K562 treated with DMSO at 1 percent for 4 hours (cell line): Measurements from ENCODE around the gene ABHD6. TPM values are rescaled to one million over a fixed set of nuclear protein-coding genes. Genes with fewer than 3 reads are reported as not detected.

ENCODE experiments used
- total RNA-seq: library from RNA; unstranded; fragments of 300-600 nt; gene quantifications from 2 replicates; pipeline ENCODE4 v1.2.3, GENCODE V29; 2022; ENCODE audit not compliant: insufficient read depth

ABHD6 gene, protein sequence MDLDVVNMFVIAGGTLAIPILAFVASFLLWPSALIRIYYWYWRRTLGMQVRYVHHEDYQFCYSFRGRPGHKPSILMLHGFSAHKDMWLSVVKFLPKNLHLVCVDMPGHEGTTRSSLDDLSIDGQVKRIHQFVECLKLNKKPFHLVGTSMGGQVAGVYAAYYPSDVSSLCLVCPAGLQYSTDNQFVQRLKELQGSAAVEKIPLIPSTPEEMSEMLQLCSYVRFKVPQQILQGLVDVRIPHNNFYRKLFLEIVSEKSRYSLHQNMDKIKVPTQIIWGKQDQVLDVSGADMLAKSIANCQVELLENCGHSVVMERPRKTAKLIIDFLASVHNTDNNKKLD
- total RNA-seq: 5.4 and 6.5 TPM in 2 replicates

DNA sequence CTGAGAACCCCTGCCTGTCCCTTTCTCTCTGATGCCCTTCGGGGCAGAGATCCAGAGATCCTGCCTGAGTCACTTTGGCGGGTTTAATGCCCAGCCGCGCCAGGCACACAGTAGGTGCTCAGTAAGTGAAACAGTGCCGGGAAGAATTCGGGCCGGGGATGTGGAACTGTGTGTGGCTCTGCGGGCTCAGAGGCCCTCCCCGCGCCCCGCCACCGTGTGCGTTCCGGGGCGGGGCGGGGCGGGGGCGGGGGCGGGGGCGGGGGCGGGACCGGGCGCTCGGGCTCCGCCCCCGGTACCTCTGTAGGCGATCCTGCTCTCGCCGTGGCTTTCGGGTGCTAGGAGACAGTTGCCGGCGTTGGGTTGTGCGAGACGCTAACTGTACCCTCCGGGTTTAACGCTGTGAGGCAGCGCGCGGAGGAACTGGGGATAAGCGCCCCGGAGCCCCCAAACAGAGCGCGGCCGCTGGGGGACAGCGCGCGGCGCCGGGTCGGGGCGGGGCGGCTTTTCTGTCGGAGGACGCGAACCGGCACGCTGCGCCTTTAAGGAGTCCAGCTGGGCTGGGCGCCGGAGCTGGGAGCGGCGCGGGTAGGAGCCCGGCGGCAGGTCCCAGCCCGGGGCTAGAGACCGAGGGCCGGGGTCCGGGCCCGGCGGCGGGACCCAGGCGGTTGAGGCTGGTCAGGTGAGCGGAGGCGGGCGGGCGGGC is at the start of gene ABHD6:
Gene ABHD6 (plus strand): TSS at position 555 of the 703 bp plus-strand sequence. CDS start 18,795 bp downstream, outside the sequence.

DNA sequence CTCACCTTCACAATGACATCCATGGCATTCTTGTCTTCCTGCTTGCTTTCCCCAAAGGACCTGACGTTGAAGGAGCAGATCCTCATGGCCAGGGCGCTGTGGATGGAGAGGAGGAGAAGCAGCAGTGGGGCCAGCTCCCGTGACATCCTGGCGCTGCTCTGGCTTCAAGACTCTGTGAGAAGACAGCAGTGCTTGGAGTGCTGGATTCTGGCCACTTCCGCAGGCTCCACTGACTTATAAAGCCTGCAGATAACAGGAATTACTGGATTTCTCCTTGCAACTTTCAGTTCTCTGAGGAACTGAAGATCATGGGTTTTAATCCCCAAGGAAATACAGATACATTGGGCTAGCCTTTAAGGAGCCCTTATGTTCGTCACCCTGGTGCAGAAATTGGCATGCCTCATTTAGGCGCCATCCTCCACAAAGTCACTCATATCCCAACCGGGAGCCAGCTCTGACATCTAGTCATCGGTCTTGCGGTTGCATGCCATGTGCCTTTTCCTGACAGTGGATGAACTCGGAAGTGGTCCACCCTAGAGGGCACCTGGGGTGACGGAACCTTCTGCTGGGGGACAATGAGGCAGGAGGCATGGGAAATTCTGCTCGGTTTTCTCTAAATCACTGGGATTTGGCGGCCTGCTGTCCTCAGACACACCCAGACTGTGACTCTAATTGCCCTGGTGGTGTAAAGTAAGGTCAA is 26.7 kb upstream of the ABHD6 start, which contains the start of gene DNASE1L3:
Gene DNASE1L3 (minus strand): TSS at position 212 of the 700 bp plus-strand sequence. CDS start 66 bp downstream, at position 146.

DNA sequence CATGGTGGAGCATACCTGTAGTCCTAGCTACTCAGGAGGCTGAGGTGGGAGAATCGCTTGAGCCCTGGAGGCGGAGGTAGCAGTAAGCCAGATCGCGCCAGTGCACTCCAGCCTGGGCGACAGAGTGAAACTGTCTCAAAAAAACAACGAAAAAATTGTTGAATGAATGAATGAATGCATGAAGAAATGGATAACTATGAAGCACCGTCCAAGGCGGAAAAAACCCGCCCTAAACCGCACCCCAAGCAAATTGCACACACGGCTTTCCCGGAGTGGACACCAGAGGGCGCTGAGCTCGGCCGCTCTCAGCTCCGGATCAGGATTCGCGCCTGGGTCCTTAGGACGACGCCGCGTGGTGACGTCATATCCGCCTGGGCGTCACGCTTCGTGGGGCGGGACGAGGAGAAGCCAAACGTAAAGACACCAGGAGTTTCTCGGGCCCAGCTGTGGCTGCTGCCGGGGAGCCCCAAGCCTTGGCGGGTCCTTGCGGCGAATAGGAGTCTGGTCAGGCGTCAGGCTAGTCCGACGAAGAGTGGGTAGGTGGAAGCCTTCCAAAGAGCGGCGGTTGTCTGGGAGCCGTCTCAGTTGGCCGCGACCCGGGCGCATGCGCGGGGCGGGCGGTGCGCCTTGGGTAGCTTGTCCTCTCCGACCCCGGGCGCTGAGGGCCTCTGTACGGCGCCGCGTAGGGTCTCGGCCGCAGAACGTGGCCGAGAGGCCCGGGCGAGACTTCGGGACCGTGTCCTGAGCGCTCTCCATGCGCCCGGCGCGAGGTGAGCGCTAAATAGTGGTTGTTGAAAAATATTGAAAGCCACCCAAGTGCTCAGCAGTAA is 68.5 kb downstream of the ABHD6 start, which contains the start of the genes HTD2 and RPP14:
Gene HTD2 (plus strand): TSS at position 639 of the 830 bp plus-strand sequence. CDS start 11,094 bp downstream, outside the sequence.
Gene RPP14 (plus strand): TSS at position 364 of the 830 bp plus-strand sequence. CDS start 4,085 bp downstream, outside the sequence.

GRCh38 chr3:58332575-58333188 is 95.1 kb downstream of the ABHD6 start, which contains the start of gene PXK:
Gene PXK (plus strand): TSS chr3:58332892. CDS start chr3:58332989, 97 bp downstream.

Other genes starting within 250 kb of the ABHD6 start
- gene FLNB, start 229.4 kb upstream of the ABHD6 start, total RNA-seq: 89.7 and 95.9 TPM in 2 replicates
- not detected in 2 replicates for gene DNASE1L3, start 26.8 kb upstream of the ABHD6 start, total RNA-seq
- 4.6 and 7.3 TPM in 2 replicates for gene RPP14, start 68.5 kb downstream of the ABHD6 start, total RNA-seq
- 3.3 and 4.0 TPM in 2 replicates for gene HTD2, start 68.7 kb downstream of the ABHD6 start, total RNA-seq
- gene PXK, start 95.1 kb downstream of the ABHD6 start, total RNA-seq: 12.6 and 14.6 TPM in 2 replicates
- 40.8 and 42.6 TPM in 2 replicates for gene PDHB, start 196.0 kb downstream of the ABHD6 start, total RNA-seq